ENCODE measurements around the gene CIZ1.
A peak's percentile ranks its signal among the peaks of the same experiment; 100 is the strongest.
"Not testable (repeated sequence)": the region's sequence is repeated elsewhere in the genome, so short reads cannot be mapped to it uniquely, and the experiment has no call there.

The CIZ1 gene

DNA sequence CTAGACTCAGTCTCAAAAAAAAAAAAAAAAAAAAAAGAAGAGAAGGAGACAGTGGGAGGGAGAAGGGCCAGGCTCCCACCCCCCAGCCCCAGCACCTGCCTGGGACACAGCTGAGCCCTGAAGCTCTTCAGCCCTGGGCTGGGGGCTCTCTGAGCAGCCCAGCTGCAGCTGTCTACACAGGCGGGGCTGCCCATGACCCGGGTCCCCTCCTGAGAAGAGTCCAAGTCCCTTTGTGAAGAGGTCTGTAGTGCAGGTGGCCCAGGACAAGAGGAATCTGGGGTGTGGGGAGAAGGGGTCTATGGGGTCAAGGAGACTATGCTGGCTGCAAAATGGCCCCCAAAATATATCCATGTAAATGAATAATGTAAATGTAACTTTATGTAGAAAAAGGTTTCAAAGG lies 48.8 kb downstream of the CIZ1 start:
- DNase-seq = no peak

DNA sequence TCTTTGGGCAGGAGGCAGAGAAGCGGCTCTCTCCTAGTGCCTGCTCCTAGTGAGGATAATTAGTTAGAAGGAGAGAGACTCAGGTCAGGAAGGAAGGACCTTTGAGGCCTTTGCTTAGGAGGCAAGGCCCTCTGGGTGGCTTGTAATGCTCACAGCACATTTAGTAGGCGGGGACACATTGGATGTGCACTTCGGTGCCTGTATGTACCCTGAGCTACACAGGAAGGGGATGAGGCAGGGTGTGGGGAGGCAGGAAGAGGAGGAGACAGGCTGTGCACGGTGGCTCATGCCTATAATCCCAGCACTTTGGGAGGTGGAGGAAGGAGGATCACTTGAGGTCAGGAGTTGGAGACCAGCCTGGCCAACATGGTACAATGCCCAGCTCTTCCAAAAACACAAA lies 49.3 kb downstream of the CIZ1 start:
- no peak for DNase-seq

DNA sequence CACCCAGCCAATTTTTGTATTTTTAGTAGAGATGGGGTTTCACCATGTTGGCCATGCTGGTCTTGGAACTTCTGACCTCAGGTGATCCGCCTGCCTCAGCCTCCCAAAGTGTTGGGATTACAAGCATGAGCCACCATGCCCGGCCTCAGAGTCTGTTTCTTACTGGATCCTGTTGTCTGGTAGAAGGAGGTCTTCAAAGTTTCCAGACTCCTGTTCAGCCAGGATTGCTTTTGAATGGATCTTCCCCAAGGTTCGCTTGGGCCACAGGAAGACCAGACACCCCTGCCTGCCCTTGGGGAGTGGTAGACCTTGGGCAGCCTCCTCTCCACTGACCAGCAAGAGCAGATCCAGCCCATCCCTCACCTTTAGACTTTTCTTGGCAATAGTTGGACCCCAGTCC lies 49.8 kb downstream of the CIZ1 start:
- no peak for DNase-seq

DNA sequence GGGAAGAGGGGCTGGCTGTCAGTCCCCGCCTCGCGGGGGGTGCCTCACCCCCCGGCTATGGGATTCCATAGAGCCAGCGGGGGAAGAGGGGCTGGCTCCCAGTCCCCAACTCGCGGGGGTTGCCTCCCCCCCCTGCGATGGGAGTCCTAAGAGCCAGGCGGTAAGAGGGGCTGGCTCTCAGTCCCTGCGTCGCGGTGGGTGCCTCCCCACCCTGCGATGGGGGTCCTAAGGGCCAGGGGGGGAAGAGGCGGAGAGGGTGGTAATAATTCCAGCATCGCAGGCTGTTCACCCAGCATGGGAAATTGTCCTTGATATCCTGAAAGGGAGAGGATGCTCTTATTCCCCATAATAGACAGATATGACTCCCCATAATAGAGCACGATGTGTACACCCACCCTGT lies 51.8 kb downstream of the CIZ1 start:
- no peak for DNase-seq

DNA sequence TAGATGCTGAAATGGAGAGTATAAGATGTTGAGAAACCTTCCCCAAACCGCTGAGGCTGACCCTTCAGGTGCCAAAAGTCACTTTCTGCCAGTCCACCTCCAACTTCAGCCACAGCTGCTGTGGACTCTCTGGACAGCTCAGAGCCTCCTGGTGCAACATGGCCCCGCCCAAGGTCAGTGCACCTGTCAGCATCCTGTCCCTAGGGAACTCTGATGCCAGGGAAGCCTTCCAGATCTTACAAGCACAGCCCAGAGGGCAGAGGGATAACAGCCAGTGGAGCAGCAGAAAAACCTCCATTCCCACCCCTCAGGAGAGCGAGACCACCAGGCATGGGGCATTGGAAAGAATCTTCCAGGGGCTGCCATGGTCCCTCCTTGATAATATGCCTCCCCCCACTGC lies 53.4 kb downstream of the CIZ1 start:
- DNase-seq = no peak

DNA sequence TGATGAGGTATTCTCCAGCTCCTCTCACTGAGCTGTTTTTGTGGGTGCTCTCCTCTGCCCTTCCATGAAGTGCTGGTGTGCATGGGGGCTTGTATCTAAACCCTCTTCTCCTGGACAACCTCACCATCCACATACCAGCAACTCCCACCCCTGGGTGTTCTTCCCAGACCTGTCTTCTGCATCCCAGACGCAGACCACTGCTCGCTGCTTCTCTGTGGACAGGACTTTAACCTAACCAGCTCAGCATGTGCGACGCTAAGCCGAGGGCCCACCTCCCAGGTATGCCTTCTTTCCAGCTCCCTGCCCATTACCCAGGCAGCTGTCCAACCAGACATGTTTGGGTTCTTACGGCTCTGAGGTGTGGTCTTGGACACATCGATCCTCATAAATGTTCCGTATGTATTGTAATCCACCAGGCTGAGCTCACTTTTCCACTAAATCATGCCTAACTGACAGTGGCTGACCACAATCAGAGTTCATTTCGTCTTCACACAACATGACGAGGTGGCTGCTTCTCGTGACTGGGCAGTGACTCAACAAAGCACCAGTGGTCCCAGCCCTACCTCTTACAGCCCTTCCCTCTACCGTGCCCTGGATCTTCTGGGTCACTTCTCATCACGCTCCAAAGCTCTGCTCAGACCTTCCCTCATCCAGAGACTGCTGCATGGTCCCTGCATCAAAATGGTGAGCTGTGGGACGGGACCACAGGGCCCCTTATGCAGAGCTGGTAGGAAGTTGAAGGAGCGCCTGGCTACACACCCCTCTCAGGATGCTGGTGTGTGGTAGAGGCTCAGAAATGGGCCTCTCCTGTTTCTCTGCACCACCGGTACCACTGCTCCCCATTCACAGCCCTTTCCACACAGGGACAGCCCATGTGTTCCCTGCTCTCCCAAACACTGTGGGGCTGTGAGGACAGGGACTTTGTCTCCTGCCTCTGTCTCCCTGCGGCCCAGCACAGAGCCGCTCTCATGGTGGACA lies 54.3 kb downstream of the CIZ1 start:
- DNase-seq = no peak

DNA sequence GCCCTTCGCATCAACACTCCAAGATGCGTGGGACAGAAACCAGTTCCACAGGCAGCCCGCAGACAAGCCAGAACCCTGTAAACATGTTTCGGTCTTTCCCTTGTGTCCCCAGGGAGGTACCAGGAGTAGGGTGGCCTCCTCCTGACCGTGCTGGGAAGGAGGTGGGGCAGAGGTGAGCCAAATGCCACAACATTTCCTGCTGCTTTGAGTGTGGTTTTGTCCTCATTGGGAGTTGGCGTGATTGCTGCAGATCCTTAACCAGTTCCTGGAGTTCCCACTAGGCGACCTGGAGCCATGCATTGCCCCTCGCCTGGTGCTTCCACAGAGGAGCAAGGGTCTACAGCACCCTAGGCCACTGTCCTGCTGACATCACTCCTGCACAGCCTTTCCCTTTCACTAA lies 55.8 kb downstream of the CIZ1 start:
- not testable (repeated sequence) for DNase-seq

GRCh38 chr9:128132139-128132538 lies 59.2 kb downstream of the CIZ1 start:
- DNase-seq = not testable (repeated sequence)

DNA sequence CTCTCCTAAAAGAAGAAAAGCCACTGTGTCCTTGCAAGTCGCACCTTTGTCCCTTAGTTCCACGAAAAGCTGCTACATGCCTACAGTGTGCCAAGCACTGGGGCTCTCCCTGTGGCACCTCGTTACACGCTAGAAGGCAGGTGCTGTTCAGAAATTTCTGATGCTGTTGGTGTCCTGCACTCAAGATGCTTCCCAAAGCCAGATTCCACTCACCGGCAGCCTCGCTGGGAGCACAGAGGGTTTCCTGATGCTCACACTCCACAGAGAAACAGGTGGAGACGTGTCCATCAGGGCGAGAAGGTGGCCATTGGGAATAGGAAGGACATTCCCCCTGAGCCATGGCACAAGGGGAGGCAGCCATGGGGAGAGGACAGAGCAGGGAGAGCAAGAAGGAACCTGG lies 60.0 kb downstream of the CIZ1 start:
- not testable (repeated sequence) for DNase-seq

GRCh38 chr9:128130651-128131050 lies 60.7 kb downstream of the CIZ1 start:
- DNase-seq = not testable (repeated sequence)

DNA sequence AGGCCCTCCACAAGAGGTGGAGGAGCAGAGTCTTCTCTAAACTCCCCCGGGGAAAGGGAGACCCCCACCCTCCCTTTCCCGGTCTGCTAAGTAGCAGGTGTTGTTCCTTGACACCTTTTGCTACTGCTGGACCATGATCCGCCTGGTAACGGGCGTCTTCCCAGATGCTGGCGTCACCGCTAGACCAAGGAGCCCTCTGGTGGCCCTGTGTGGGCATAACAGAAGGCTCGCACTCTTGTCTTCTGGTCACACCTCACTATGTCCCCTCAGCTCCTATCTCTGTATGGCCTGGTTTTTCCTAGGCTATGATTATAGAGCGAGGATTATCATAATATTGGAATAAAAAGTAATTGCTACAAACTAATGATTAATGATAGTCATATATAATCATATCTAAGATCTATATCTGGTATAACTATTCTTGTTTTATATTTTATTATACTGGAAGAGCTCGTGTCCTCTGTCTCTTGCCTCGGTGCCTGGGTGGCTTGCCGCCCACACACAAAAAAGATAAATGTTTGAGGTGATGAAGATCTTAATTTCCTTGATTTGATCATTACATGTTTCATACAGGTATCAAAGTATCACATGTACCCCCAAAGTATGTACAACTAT lies 61.3 kb downstream of the CIZ1 start:
- DNase-seq = not testable (repeated sequence)

GRCh38 chr9:128128836-128129590 lies 62.4 kb downstream of the CIZ1 start:
- DNase-seq = no peak

- DNase-seq = peak; percentile 86
These were observed 63.2 kb downstream of the CIZ1 start for GRCh38 chr9:128127990-128128835.

- peak; percentile 79 for DNase-seq
These were observed 63.8 kb downstream of the CIZ1 start, which contains the start of gene PTGES2 for GRCh38 chr9:128127568-128127989. PTGES2 (minus strand) TSS chr9:128127729; CDS start chr9:128127717, 12 bp downstream.

DNA sequence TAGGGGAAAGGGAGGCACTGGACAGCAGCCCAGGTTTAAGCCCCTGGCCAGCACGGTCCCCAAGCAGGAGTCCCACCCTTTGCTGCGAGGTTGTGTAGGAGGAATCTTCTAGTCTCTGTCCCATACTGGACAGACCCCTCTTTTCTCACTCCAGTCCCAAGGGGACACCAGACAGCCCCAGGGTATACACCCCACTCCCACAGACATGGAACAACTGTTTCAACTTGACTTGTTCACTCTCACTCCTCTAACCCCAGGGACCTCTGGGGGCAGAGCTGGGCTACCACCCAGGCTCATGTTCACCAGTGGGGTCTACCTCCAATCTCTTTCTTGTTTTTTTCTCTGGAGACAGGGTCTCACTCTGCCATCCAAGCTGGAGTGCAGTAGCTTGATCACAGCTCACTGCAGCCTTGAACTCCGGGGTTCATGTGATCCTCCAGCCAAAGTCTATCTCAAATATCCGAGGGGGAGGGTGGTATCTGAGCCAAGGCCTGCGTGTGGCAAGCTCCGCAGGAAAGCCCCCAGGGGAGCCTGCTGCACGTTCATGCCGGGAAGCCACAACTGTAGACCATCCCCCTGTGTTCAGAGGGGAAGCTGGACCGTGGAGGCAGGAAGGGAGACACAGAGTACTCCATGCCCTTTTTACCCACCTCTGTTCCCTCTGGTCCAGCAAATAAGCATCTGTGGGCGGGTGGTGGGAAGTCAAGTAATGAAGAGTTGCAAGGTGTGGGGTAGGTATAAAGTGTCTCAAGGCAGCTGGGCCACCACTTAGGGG lies 65.6 kb downstream of the CIZ1 start:
- no peak for DNase-seq

DNA sequence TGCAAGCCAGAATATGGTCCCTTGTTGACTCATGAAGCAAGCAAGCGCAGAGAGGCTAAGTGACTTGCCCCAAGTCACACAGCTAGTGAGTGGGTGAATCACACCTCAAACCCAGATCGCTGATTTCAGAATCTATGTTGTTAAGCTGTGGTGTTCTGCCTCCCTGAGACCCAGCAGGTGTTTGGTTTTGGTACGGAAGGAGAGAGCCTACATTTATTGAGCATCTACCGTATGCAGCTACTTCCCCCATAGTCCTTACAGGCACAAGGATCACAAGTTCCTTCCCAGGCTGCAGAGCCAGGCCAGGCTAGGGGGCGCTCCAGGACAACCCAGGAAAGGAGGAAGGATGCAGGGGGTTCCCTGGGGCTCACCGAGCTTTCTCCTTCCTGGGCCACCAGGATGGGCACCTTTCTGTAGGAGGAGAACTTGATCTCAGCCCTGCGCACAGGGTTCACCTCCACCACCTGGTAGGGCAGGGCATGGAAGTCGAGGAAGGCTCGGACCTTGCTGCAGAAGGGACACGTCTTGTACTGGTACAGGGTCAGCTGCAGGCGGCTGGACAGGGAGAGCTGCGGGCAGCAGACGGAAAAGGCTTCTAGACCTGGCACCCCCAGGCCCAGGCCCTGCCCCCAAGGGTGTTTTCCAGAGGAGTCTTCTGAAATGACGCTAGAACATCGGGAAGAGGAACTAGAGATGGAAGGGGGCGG lies 66.3 kb downstream of the CIZ1 start:
- no peak for DNase-seq

DNA sequence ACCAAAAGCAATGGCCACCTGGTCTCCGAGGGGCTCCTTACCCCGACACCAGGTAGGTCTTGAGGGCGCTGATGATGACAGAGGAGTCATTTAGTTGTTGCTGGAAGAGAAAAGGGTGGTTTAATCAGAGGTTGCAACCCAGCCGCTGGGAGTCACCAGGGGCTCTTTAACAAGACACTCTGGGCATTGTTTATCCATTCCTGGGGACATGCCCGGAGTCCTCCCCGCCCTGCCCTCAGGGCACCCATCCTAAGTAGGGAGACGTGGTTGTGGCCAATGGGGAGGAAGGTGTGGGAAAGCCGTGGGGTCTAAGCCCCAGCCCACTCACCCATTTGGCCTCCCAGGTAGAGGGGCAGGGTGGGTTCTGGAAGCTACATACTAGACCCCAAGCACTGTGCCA lies 66.9 kb downstream of the CIZ1 start:
- DNase-seq = no peak

DNA sequence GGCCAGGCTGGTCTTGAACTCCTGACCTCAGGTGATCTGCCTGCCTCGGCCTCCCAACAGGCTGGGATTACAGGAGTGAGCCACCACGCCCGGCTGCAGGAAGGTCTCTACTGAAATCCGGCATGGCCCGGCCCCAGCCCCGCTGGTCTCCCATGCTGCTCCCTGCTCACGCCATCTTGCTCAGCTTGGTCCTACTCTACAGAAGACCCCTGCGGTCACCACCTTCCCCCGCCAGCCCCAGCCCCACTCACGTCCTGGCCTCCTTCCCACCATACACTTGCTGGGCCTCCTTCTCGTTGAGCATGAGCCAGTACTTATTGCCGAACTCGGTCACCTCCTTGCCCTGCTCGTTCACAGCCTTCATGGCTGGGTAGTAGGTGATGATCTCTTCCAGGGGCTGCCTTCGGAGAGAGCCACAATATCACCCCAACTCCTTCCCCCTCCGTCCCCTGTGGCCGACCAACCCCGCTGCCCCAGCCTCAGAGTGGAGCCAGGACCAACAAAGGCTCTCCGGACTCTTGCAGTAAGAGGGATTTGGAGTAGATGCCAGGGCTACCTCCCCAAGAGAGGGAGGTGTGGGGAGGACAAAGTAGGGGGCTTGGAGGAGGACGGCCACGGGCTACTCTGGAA lies 67.8 kb downstream of the CIZ1 start:
- no peak for DNase-seq

DNA sequence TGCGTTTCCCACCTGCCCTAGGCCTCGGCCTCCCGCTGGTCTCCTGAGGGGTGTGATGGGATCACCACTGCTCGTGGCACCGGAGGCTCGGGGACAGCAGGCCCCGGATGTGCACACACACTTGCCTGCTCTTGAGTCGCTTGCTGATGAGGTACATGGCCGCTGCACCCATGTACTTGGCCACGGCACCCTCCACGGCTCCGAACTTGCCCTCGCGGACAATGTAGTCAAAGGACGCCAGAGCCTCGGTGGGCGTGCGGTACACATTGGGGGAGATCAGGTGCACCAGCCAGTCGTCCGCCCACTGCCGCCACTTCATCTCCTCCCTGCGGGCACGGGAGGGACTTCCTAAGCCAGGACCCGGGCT lies 68.6 kb downstream of the CIZ1 start:
- no peak for DNase-seq
